Neuron (in vitro differentiated cells): ENCODE measurements around the gene ABCC10.
"Not testable (repeated sequence)": the region's sequence is repeated elsewhere in the genome, so short reads cannot be mapped to it uniquely, and the experiment has no call there.

Source experiments
- H2AFZ ChIP-seq: one replicate; pipeline ENCODE4 v1.6.1; 2013; ENCODE audit warnings: low read depth, mild to moderate bottlenecking, inconsistent platforms, low read length, moderate library complexity
- H3K27me3 ChIP-seq: one replicate; pipeline ENCODE4 v1.6.1; 2013; ENCODE audit warnings: low read length; ENCODE audit not compliant: insufficient read depth
- H3K36me3 ChIP-seq: one replicate; pipeline ENCODE4 v1.6.1; 2013; ENCODE audit warnings: low read length; ENCODE audit not compliant: insufficient read depth
- H3K4me1 ChIP-seq: one replicate; pipeline ENCODE4 v1.6.1; 2013; ENCODE audit warnings: low read length; ENCODE audit not compliant: insufficient read depth
- H3K4me3 ChIP-seq: 2 replicates; pipeline ENCODE4 v1.5.1; 2013; ENCODE audit warnings: mild to moderate bottlenecking, low read length, moderate library complexity
- H3K9me3 ChIP-seq: one replicate; pipeline ENCODE4 v1.6.1; 2013; ENCODE audit warnings: low read length

The ABCC10 gene

DNA sequence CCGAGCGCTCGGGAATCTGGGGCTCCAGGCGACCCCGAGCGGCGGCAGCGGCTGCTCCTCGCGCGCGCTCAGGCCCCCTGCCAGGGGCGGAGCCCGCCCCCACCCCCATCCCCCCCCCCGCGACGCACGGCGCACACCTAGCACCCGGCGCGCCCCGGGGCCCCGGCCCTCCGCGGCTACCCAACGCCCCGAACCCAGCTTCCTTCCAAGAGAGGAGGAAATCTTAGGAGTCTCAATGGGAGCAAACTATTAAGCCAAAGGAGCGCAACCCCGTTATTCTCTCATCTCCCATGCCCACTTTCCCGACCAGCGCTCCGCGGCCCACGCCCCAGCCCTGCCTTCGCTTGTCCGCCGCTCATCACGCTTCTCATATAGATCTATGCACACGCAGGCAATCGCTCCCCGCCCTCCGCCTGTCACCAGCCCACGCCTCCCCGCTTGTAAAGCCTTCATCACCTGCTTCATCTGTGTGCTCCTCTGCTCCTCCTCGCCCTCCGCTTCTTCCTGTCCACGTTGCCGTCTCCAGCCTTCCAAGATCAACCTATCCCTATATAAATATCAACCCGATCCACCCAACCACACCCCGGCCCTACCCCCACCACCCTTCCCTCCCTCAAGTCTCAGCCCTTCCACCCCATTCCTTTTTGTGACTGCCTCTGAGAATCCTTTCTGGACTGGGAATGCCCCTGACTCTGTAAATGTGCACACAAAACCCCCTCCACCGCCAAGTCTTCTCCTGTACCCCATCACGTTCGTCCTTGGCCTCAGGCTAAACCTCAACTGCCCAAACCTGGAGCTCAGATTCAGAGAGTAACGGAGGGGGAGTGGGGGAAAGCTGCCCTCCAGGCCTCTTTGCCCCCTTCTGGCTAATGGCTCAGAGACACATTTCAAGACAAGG is 28.4 kb downstream of the ABCC10 start, which contains the start of gene DLK2:
DLK2 (minus strand) TSS at position 18 of the 898 bp plus-strand sequence. CDS start 723 bp downstream, outside the sequence.
- peaks cover 12% of the 10 kb centered on the region for H3K36me3 ChIP-seq
- no peaks in the 10 kb centered on the region for H3K9me3 ChIP-seq
- peak within 1 kb of the TSS; percentile 50 for H3K4me3 ChIP-seq
- H3K27me3 ChIP-seq, result peaks cover 9% of the 10 kb centered on the region
- H3K4me1 ChIP-seq, result peaks cover 3% of the 10 kb centered on the region
- H2AFZ ChIP-seq, result peak within 1 kb of the TSS; percentile 43

DNA sequence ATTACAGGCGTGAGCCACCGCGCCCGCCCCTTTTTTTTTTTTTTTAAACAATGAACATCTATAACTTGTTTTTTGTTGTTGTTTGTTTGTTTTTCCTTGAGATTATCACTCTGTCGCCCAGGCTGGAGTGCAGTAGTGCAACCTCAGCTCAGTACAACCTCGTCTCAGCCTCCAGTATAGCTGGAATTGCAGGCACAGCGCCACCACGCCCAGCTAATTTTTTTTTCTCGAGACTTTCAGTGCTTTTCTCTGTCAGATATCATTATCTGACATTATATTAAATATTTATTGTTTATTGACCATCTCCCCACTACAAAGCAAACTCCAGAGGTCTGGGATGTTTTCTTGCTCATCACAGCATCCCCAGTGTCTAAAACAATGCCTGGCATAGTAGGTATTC is 30.3 kb downstream of the ABCC10 start:
- Histone ChIP-seq H3K27me3 (peaks cover 9% of the 10 kb centered on the region), H3K36me3 (no peaks in the 10 kb centered on the region), H3K4me1 (peaks cover 3% of the 10 kb centered on the region), H3K9me3 (no peaks in the 10 kb centered on the region), H3K4me3 (no peak overlapping the region), H2AFZ (no peak overlapping the region)

DNA sequence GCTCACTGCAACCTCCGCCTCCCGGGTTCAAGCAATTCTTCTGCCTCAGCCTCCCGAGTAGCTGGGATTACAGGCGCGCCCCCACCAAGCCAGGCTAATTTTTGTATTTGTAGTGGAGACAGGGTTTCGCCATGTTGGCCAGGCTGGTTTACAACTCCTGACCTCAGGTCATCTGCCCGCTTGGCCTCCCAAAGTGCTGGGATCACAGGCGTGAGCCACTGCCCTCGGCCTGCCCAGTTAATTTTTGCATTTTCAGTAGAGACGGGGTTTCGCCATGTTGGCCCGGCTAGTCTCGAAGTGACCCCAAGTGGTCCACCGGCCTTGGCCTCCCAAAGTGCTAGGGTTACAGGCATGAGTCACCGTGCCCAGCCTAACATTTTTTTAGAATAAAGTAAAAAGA is 30.8 kb downstream of the ABCC10 start:
- not testable (repeated sequence) for H3K4me3 ChIP-seq, H2AFZ ChIP-seq, H3K4me1 ChIP-seq, H3K27me3 ChIP-seq, H3K9me3 ChIP-seq, H3K36me3 ChIP-seq

DNA sequence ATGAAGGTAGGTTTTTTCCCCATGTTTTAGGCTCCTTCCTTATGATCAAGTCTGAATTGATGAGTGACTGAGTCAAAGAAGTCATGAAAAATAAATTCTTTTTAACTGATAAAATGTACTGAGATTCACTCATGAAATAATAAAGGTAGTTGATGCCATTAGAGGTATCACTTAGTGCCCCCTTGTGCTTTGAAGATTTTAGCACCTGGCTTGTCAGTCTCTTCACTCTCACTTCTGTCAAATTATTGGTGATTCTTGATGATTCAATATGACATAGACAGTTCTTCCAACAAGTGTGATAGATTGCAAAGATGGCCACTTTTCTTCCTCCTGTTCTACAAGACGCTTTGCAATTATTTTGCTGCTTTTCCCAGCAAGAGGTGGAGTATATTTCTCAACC is 32.2 kb downstream of the ABCC10 start:
- H3K27me3 ChIP-seq, result peaks cover 9% of the 10 kb centered on the region
- peaks cover 3% of the 10 kb centered on the region for H3K4me1 ChIP-seq
- H2AFZ ChIP-seq, result no peak overlapping the region
- H3K4me3 ChIP-seq, result no peak overlapping the region
- no peaks in the 10 kb centered on the region for H3K9me3 ChIP-seq
- H3K36me3 ChIP-seq, result no peaks in the 10 kb centered on the region

DNA sequence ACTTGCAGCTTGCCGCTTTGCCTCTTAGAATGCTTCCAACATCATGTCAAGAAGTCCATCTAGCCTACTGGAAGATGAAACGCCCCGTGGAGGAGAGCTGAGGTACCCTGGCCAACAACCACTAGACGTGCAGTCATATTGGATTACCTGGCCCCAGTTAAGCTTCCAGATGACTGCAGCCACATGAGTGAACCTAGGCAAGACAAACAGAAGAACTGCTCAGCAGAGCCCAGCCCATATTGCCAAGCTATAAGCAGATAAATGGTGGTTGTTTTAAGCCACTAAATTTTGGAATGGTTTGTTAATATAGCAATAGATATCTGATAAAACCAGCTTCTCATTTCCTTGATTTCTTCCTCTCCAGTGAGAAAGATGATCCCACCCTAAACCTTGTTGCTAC is 32.7 kb downstream of the ABCC10 start:
- Histone ChIP-seq H3K9me3 (no peaks in the 10 kb centered on the region), H3K27me3 (peaks cover 9% of the 10 kb centered on the region)

DNA sequence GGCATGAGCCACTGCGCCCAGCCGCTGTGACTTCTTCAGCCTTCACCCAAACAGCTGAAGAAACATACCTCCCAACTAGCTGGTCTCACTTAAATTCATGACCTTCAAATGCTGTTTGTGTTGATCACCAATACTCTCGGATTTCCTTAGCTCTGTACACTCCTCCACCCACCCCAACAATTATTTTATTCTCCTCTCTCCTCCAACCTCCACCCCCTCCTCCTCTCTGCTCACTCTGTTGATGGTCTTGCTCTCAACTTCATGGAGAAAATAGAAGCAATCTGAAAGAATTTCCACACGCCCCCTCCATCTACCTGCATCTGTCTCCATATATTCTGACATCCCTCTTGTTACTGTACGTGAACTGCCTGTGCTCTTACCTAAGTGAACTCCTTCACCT is 34.6 kb downstream of the ABCC10 start:
- H3K27me3 ChIP-seq, result peaks cover 2% of the 10 kb centered on the region

More for the DNA sequence above, 32.7 kb downstream of the ABCC10 start:
- Histone ChIP-seq H3K4me3 (no peak overlapping the region), H3K36me3 (no peaks in the 10 kb centered on the region), H2AFZ (no peak overlapping the region), H3K4me1 (peaks cover 3% of the 10 kb centered on the region)

DNA sequence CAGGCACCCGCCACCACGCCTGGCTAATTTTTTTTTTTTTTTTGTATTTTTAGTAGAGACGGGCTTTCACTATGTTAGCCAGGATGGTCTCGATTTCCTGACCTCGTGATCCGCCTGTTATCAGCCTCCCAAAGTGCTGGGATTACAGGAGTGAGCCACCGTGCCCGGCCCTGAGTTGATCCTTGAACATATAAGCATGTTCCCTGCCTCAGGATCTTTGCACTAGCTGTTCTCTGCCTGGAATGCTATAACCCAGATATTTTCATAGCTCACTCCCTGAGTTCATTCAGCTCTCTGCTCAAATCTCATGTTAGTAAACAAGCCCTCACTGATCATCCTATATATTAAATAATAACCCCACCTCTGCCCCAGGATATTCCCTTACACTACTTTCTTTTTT is 37.0 kb downstream of the ABCC10 start:
- Histone ChIP-seq H2AFZ (no peak overlapping the region), H3K27me3 (no peaks in the 10 kb centered on the region), H3K9me3 (no peaks in the 10 kb centered on the region), H3K4me1 (peaks cover 5% of the 10 kb centered on the region), H3K36me3 (no peaks in the 10 kb centered on the region), H3K4me3 (no peak overlapping the region)

More for the DNA sequence above, 34.6 kb downstream of the ABCC10 start:
- no peak overlapping the region for H3K4me3 ChIP-seq
- H3K36me3 ChIP-seq, result no peaks in the 10 kb centered on the region
- no peaks in the 10 kb centered on the region for H3K4me1 ChIP-seq
- H2AFZ ChIP-seq, result no peak overlapping the region
- no peaks in the 10 kb centered on the region for H3K9me3 ChIP-seq

DNA sequence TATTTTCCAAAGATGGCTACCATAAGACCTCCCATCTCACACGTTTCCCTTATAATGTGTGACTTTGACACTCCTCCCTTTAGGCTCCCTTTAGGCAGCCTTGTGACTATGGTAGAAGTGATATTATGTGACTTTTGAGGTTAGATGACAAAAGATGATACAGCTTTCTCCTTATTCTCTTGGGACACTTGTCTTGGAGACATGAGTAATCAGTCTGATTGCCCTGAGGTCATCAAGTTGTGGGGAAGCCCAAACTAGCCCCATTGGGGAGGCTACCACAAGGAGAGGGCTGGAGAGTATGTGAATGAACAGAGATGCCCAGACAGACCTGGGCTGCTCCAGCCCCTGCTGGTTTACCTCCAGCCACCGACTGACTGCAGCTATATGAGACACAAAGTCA is 38.6 kb downstream of the ABCC10 start:
- Histone ChIP-seq H3K27me3 (no peaks in the 10 kb centered on the region), H3K4me3 (no peak overlapping the region), H3K36me3 (no peaks in the 10 kb centered on the region), H2AFZ (no peak overlapping the region), H3K4me1 (peaks cover 7% of the 10 kb centered on the region), H3K9me3 (no peaks in the 10 kb centered on the region)

DNA sequence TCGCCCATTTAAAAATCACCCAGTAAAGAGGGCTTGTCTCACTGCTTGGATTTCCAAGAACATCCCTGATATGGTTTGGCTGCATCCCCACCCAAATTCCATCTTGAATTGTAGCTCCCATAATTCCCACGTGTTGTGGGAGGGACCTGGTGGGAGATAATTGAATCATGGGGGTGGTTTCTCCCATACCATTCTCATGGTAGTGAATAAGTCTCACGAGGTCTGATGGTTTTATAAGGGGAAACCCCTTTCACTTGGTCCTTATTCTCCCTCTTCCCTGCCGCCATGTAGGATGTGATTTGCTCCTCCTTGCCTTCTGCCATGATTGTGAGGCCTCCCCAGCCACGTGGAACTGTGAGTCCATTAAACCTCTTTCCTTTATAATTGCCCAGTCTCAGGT is 39.9 kb downstream of the ABCC10 start:
- H3K4me1 ChIP-seq, H3K9me3 ChIP-seq, H3K36me3 ChIP-seq, H3K27me3 ChIP-seq, H3K4me3 ChIP-seq, H2AFZ ChIP-seq: not testable (repeated sequence)

DNA sequence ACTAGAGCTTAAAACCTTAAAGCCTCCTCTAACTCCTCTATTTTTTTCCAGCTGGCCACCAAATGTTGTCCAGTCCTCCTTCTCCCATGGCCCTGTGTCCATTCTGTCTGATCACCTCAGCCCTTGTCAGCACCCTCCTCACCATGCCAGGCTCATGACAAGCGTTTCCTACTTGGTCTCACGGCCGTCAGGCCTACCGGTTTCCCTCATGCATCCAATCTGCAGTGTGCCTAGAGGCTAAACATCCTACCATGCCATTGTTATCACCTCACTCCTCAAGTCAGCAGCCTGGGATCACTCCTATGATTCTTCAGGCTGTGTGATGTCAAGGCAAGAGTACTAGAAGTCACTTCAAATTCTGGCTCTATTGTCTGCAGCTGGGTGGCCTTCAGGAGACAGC is 40.4 kb downstream of the ABCC10 start:
- Histone ChIP-seq H2AFZ (no peak overlapping the region), H3K4me1 (peaks cover 7% of the 10 kb centered on the region), H3K4me3 (no peak overlapping the region), H3K9me3 (no peaks in the 10 kb centered on the region), H3K36me3 (no peaks in the 10 kb centered on the region), H3K27me3 (no peaks in the 10 kb centered on the region)

DNA sequence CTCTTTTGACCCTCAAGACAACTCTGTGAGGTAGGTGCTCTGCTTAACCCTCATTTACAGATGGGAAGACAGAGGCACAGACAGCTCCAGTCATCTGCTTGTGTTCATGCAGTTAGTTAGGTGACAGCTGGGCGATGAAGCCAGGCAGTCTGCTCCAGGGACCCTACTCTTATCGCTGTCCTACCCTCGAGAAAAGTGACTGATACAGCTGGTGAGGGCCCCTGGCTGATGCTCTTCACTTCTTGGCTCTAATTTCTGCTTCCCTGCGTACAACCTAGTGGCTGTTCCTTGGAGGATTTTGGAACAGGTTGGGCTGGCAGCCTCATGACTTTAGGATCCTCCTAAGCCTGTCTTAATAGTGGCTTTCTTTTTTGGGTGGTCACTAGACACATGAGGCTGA is 40.9 kb downstream of the ABCC10 start:
- Histone ChIP-seq H3K36me3 (no peaks in the 10 kb centered on the region), H3K9me3 (no peaks in the 10 kb centered on the region), H3K27me3 (no peaks in the 10 kb centered on the region), H3K4me1 (peaks cover 7% of the 10 kb centered on the region), H3K4me3 (no peak overlapping the region), H2AFZ (no peak overlapping the region)

DNA sequence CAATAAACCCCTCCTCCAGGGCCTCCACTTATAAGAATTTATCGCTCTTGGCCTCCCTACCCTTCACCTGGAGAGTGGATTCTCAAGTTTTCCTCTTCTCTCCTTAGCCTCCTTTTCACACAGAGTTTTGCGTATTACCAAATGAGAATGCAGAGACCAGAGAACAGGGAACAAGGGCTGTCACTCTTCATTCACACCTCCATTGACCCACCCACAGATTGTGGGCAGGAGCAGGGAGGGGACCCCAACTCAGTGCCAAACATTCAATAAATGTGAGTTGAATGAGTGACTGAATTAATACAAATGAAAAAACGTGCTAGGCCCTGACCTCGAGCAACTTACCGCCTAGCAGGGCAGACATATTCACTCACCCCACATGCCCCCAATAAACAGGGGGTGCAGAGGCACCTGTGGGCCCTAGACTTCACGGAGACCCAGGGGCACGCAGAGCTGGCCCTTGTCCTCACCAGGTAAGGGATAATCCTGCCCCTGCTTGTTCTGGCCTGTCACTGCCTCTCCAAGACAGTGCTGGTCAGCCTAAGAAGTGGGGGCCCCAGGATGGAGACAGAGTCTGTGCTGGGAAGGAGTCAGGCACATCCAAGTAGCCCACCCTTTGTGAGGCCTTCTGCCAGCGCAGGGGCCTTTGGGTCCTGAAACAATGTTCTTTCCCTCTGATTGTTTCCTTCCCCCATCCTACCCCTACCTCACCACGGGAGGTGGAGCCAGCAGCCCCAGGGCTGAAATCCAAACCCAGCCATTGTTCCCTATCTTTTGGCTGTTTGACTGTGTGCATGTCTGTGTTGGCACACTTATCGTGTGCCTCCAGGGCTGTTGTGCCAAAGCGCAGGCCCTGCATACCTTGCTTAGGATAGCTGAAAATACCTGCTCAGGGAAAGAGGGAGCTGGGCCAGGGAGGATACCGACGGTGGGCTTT is 41.7 kb downstream of the ABCC10 start:
- H3K4me1 ChIP-seq, result peaks cover 7% of the 10 kb centered on the region
- no peaks in the 10 kb centered on the region for H3K9me3 ChIP-seq
- no peaks in the 10 kb centered on the region for H3K27me3 ChIP-seq
- H3K4me3 ChIP-seq, result no peak overlapping the region
- no peak overlapping the region for H2AFZ ChIP-seq
- no peaks in the 10 kb centered on the region for H3K36me3 ChIP-seq

DNA sequence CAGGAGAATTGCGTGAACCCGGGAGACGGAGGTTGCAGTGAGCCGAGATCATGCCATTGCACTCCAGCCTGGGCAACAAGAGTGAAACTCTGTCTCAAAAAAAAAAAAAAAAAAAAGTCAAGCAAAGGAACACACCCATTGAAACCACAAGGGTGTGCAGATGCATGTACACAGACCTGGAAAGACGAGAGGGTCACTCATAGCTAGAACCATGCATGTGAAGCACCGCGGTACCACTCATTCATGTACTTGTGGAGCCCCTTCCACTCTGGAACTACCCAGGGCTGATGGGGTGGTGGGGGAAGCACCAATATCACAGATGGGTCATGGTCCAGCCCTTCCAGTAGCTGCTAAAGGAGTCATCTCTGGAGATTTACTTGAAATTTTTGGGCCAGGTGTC is 42.6 kb downstream of the ABCC10 start:
- no peak overlapping the region for H3K4me3 ChIP-seq
- no peaks in the 10 kb centered on the region for H3K27me3 ChIP-seq
- H2AFZ ChIP-seq, result no peak overlapping the region
- peaks cover 7% of the 10 kb centered on the region for H3K4me1 ChIP-seq
- no peaks in the 10 kb centered on the region for H3K36me3 ChIP-seq
- no peaks in the 10 kb centered on the region for H3K9me3 ChIP-seq
